ENCODE results near the gene METTL9. TPM values are rescaled to one million over a fixed set of nuclear protein-coding genes. Genes with fewer than 3 reads are reported as not detected.

The METTL9 gene
- total RNA-seq, 1 experiment from 2014 or later, result 41.4 TPM

DNA sequence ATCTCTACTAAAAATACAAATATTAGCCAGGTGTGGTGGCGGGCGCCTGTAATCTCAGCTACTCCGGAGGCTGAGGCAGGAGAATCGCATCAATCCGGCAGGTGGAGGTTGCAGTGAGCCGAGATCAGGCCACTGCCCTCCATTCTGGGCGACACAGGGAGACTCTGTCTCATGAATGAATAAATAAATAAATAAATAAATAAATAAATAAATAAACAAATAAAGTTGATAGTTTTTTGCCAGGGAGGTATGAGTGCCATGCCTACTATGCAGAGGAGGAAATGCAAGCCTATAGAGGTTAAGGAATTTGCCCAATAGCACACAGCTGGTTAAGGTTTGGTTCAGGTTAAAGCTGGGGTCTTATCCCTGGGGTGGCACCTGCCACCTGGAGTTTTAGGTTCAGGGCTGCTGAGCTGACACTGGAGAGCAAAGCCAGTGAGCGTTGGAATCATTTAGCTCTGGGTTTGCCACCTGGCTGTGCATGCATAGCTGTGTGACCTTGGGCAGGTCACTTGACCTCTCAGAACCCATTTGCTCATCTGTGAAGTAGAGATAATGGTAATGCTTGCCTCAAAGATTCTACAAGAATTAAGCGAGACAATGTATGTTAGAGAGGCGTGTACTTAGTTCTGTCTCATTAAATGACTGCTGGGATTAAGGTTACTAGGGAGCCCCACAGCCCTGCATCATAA, 65.6 kb downstream of the METTL9 start:
- Histone ChIP-seq H4K20me1 (ENCODE audit: insufficient read depth) (no peaks in the 10 kb centered on the region), H3K4me2 (ENCODE audit: low read length) (no peak overlapping the region), H3K79me2 (ENCODE audit: insufficient read depth, low read length) (no peaks in the 10 kb centered on the region), H3K4me1 (ENCODE audit: control insufficient read depth in 1 of 2, insufficient read depth in 2 of 2, low read length in 2 of 2) (no peaks in the 10 kb centered on the region), H3K9ac (ENCODE audit: low read length) (no peak overlapping the region), H3K4me3 (replicated peaks in 1 of 2; ENCODE audit: low read depth in 1 of 2, low read length in 2 of 2) (no peak overlapping the region), H3K36me3 (ENCODE audit: control insufficient read depth in 1 of 2, insufficient read depth in 2 of 2, low read length in 2 of 2) (no peaks in the 10 kb centered on the region), H3K27me3 (ENCODE audit: insufficient read depth, low read length) (no peaks in the 10 kb centered on the region), H3K9me3 (ENCODE audit: control insufficient read depth in 1 of 2, insufficient read depth in 1 of 2, low read depth in 1 of 2, low read length in 2 of 2) (no peaks in the 10 kb centered on the region), H3K27ac (ENCODE audit: low read depth, low read length) (no peak overlapping the region), H3K9me2 (ENCODE audit: insufficient read depth) (no peaks in the 10 kb centered on the region), H2AFZ (ENCODE audit: low read depth, low read length, poor library complexity, severe bottlenecking) (no peak overlapping the region)
- no TSS peak for BruUV-seq (replicated peaks)
- ATAC-seq, result no peak
- ChIA-PET RAD21 (ENCODE audit: low non-redundant PET in 1 of 2, low total read pairs in 2 of 2, uncharacterized antibody in 2 of 2, unreplicated experiment in 2 of 2) (no interaction called here), POLR2A (no interaction called here), CTCF (no interaction called here)
- no peak for TF ChIP-seq EGR1 (IDR thresholded peaks at IDR 0.05; ENCODE audit: low read depth)
- no peak for TF ChIP-seq JUND (IDR thresholded peaks at IDR 0.05)
- TF ChIP-seq ZNF274 (IDR thresholded peaks at IDR 0.05; ENCODE audit: low read depth, low read length), result no peak
- TF ChIP-seq EZH2phosphoT487 (IDR thresholded peaks at IDR 0.05; ENCODE audit: borderline replicate concordance), result no peak
- TF ChIP-seq, protein P1, sequence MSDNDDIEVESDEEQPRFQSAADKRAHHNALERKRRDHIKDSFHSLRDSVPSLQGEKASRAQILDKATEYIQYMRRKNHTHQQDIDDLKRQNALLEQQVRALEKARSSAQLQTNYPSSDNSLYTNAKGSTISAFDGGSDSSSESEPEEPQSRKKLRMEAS (IDR thresholded peaks at IDR 0.05), result no peak
- TF ChIP-seq ELF1 (IDR thresholded peaks at IDR 0.05; ENCODE audit: borderline replicate concordance, low read depth), result no peak
- no peak for TF ChIP-seq FOSL1 (IDR thresholded peaks at IDR 0.05; ENCODE audit: low read depth)
- no peak for TF ChIP-seq YY1 (IDR thresholded peaks at IDR 0.05; ENCODE audit: extremely low read depth, insufficient replicate concordance, low read depth, low read length)
- TF ChIP-seq SIN3A (IDR thresholded peaks at IDR 0.05; ENCODE audit: low read depth), result no peak
- TF ChIP-seq POLR2AphosphoS5 (IDR thresholded peaks at IDR 0.05; ENCODE audit: low read depth, low read length), result no peak
- no peak for TF ChIP-seq ZFX (IDR thresholded peaks at IDR 0.05)
- TF ChIP-seq POLR2A (IDR thresholded peaks at IDR 0.05; ENCODE audit: borderline replicate concordance, extremely low read depth, insufficient read depth, insufficient read length), result no peak
- TF ChIP-seq EZH2 (IDR thresholded peaks at IDR 0.05), result no peak
- no peak for TF ChIP-seq RAD21 (IDR thresholded peaks at IDR 0.05; ENCODE audit: low read depth)
- TF ChIP-seq SP1 (IDR thresholded peaks at IDR 0.05; ENCODE audit: low read depth), result no peak
- TF ChIP-seq CEBPB (IDR thresholded peaks at IDR 0.05; ENCODE audit: low read depth), result no peak
- no peak for TF ChIP-seq CBX3 (IDR thresholded peaks at IDR 0.05; ENCODE audit: low read depth)
- TF ChIP-seq SRF (IDR thresholded peaks at IDR 0.05; ENCODE audit: low read depth), result no peak
- TF ChIP-seq, protein P2, sequence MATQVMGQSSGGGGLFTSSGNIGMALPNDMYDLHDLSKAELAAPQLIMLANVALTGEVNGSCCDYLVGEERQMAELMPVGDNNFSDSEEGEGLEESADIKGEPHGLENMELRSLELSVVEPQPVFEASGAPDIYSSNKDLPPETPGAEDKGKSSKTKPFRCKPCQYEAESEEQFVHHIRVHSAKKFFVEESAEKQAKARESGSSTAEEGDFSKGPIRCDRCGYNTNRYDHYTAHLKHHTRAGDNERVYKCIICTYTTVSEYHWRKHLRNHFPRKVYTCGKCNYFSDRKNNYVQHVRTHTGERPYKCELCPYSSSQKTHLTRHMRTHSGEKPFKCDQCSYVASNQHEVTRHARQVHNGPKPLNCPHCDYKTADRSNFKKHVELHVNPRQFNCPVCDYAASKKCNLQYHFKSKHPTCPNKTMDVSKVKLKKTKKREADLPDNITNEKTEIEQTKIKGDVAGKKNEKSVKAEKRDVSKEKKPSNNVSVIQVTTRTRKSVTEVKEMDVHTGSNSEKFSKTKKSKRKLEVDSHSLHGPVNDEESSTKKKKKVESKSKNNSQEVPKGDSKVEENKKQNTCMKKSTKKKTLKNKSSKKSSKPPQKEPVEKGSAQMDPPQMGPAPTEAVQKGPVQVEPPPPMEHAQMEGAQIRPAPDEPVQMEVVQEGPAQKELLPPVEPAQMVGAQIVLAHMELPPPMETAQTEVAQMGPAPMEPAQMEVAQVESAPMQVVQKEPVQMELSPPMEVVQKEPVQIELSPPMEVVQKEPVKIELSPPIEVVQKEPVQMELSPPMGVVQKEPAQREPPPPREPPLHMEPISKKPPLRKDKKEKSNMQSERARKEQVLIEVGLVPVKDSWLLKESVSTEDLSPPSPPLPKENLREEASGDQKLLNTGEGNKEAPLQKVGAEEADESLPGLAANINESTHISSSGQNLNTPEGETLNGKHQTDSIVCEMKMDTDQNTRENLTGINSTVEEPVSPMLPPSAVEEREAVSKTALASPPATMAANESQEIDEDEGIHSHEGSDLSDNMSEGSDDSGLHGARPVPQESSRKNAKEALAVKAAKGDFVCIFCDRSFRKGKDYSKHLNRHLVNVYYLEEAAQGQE (IDR thresholded peaks at IDR 0.05; ENCODE audit: low read depth), result no peak
- TF ChIP-seq, protein P3, sequence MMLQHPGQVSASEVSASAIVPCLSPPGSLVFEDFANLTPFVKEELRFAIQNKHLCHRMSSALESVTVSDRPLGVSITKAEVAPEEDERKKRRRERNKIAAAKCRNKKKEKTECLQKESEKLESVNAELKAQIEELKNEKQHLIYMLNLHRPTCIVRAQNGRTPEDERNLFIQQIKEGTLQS (IDR thresholded peaks at IDR 0.05), result no peak
- DNase-seq (ENCODE audit: low read depth, low spot score), result no peak
- intact Hi-C loops (cut with micrococcal nuclease), result no loop called here
